IMR-90 (cell line): Measurements from ENCODE around the gene ASAP2. TPM values are rescaled to one million over a fixed set of nuclear protein-coding genes. Genes with fewer than 3 reads are reported as not detected.

Source experiments
- ATAC-seq: fragments of 200-7000 bp; cut with Tn5 transposase; 2 replicates; pipeline ENCODE4 v1.9.1; 2020; ENCODE audit warnings: low read depth, mild to moderate bottlenecking, moderate library complexity
- Bru-seq: library from RNA; stranded (reverse); fragments of 400-500 nt; gene quantifications from one replicate; lab custom pipeline; 2021; lab: Mats Ljungman, UMichigan
- BruChase-seq, 2 experiments: library from RNA; stranded (reverse); fragments of 400-500 nt; gene quantifications; one replicate each; lab custom pipeline; 2021; lab: Mats Ljungman, UMichigan
- BruUV-seq: library from RNA; stranded (reverse); fragments of 400-500 nt; replicated peaks from 2 replicates; lab custom pipeline; 2021; lab: Mats Ljungman, UMichigan
- CTCF ChIA-PET: fragments of 300-600 bp; formaldehyde crosslinking; extraction: SDS; loops from one replicate; lab custom pipeline; 2021; ENCODE audit warnings: antibody characterized with exemption; lab: Yijun Ruan, JAX
- POLR2A ChIA-PET: fragments of 300-600 bp; sonication (Branson Sonifier 250); formaldehyde crosslinking; loops from one replicate; lab custom pipeline; 2022; ENCODE audit warnings: antibody characterized with exemption; ENCODE audit not compliant: unreplicated experiment; lab: Charles Lee
- DNase-seq: peaks from one replicate; pipeline ENCODE4 v3.0.0; 2013
- H2AFZ ChIP-seq: replicated peaks from 2 replicates; pipeline ENCODE3; 2013; ENCODE audit warnings: low read length, mild to moderate bottlenecking; ENCODE audit not compliant: poor library complexity
- H2AK5ac ChIP-seq: 2 replicates; pipeline ENCODE4 v1.6.1; 2013; ENCODE audit warnings: low read depth, low read length, inconsistent platforms
- H2AK9ac ChIP-seq: replicated peaks from 2 replicates; pipeline ENCODE3; 2013; ENCODE audit warnings: mild to moderate bottlenecking, low read depth, low read length, moderate library complexity; ENCODE audit not compliant: poor library complexity
- H2BK120ac ChIP-seq: 2 replicates; pipeline ENCODE4 v1.6.1; 2013; ENCODE audit warnings: low read depth, low read length, inconsistent platforms
- H2BK15ac ChIP-seq: 3 replicates; pipeline ENCODE4 v1.6.1; 2013; ENCODE audit warnings: low read depth, low read length, inconsistent platforms
- H2BK20ac ChIP-seq: 2 replicates; pipeline ENCODE4 v1.6.1; 2013; ENCODE audit warnings: low read depth, mild to moderate bottlenecking, inconsistent platforms, low read length, moderate library complexity
- H2BK5ac ChIP-seq: 2 replicates; pipeline ENCODE4 v1.6.1; 2013; ENCODE audit warnings: mild to moderate bottlenecking, low read depth, low read length, inconsistent platforms; ENCODE audit not compliant: poor library complexity, severe bottlenecking
- H3K14ac ChIP-seq: replicated peaks from 2 replicates; pipeline ENCODE4 v1.6.1; 2013; ENCODE audit warnings: low read depth, low read length, inconsistent platforms
- H3K18ac ChIP-seq: 2 replicates; pipeline ENCODE4 v1.6.1; 2013; ENCODE audit warnings: low read depth, low read length, control low read depth
- H3K23ac ChIP-seq: 2 replicates; pipeline ENCODE4 v1.6.1; 2013; ENCODE audit warnings: low read depth, low read length, inconsistent platforms
- H3K27ac ChIP-seq: 2 replicates; pipeline ENCODE4 v1.5.1; 2013; ENCODE audit warnings: mild to moderate bottlenecking, control low read depth, low read length; ENCODE audit not compliant: insufficient read depth
- H3K27me3 ChIP-seq: 2 replicates; pipeline ENCODE4 v1.6.1; 2013; ENCODE audit warnings: low read length; ENCODE audit not compliant: control insufficient read depth, insufficient read depth
- H3K36me3 ChIP-seq: 2 replicates; pipeline ENCODE4 v1.6.1; 2013; ENCODE audit warnings: low read length, mixed read lengths; ENCODE audit not compliant: control insufficient read depth, insufficient read depth
- H3K4ac ChIP-seq: 2 replicates; pipeline ENCODE4 v1.6.1; 2013; ENCODE audit warnings: low read depth, low read length, inconsistent platforms
- H3K4me1 ChIP-seq: 2 replicates; pipeline ENCODE4 v1.6.1; 2013; ENCODE audit warnings: low read length, mixed read lengths; ENCODE audit not compliant: control insufficient read depth, insufficient read depth
- H3K4me2 ChIP-seq: 2 replicates; pipeline ENCODE4 v1.6.1; 2013; ENCODE audit warnings: low read depth, mild to moderate bottlenecking, control low read depth, low read length, moderate library complexity
- H3K4me3 ChIP-seq: 2 replicates; pipeline ENCODE4 v1.5.1; 2013; ENCODE audit warnings: low read depth, mild to moderate bottlenecking, control low read depth, low read length, moderate library complexity; ENCODE audit not compliant: insufficient read depth
- H3K56ac ChIP-seq: 2 replicates; pipeline ENCODE4 v1.6.1; 2013; ENCODE audit warnings: low read length, inconsistent platforms; ENCODE audit not compliant: insufficient read depth; ENCODE audit errors: extremely low read depth
- H3K79me1 ChIP-seq, 2 experiments: 2 replicates each; pipeline ENCODE4 v1.6.1; 2013; ENCODE audit warnings: low read length in 2 of 2, inconsistent platforms in 1 of 2, low read depth in 1 of 2
- H3K9ac ChIP-seq: 2 replicates; pipeline ENCODE4 v1.6.1; 2013; ENCODE audit warnings: low read depth, low read length, control low read depth
- H3K9me1 ChIP-seq: 2 replicates; pipeline ENCODE4 v1.6.1; 2013; ENCODE audit warnings: low read length, inconsistent platforms; ENCODE audit not compliant: insufficient read depth
- H3K9me3 ChIP-seq: 2 replicates; pipeline ENCODE4 v1.6.1; 2013; ENCODE audit warnings: low read length; ENCODE audit not compliant: control insufficient read depth, insufficient read depth
- H4K20me1 ChIP-seq: 2 replicates; pipeline ENCODE4 v1.6.1; 2013; ENCODE audit warnings: low read length, inconsistent platforms; ENCODE audit not compliant: insufficient read depth
- H4K5ac ChIP-seq: 2 replicates; pipeline ENCODE4 v1.6.1; 2013; ENCODE audit warnings: mild to moderate bottlenecking, low read depth, low read length, control low read depth
- H4K8ac ChIP-seq, 2 experiments: 2 replicates each; pipeline ENCODE4 v1.6.1; 2013; ENCODE audit warnings: low read depth in 2 of 2, low read length in 2 of 2, control low read depth in 1 of 2, inconsistent platforms in 1 of 2
- H4K91ac ChIP-seq: 2 replicates; pipeline ENCODE4 v1.6.1; 2013; ENCODE audit warnings: low read depth, low read length, inconsistent platforms; ENCODE audit not compliant: insufficient read depth
- BHLHE40 ChIP-seq: fragments of 150-350 bp; IDR thresholded peaks from 2 replicates; pipeline ENCODE4 v1.6.1; 2016; ENCODE audit warnings: mild to moderate bottlenecking, low read depth, low read length
- CTCF ChIP-seq: conservative IDR thresholded peaks from 2 replicates; pipeline ENCODE4 v1.5.1; 2012; ENCODE audit warnings: mild to moderate bottlenecking, low read depth, low read length, improper control_type of control experiment
- ELK1 ChIP-seq: fragments of 150-350 bp; IDR thresholded peaks from 2 replicates; pipeline ENCODE4 v1.6.1; 2016; ENCODE audit warnings: low read depth, mild to moderate bottlenecking, low read length, moderate library complexity, borderline replicate concordance
- MAFK ChIP-seq: IDR thresholded peaks from 2 replicates; pipeline ENCODE4 v1.6.1; 2012; ENCODE audit warnings: low read depth, low read length, improper control_type of control experiment
- MAZ ChIP-seq: IDR thresholded peaks from 2 replicates; pipeline ENCODE4 v1.6.1; 2012; ENCODE audit warnings: low read depth, mild to moderate bottlenecking, low read length, improper control_type of control experiment, moderate library complexity, borderline replicate concordance
- POLR2A ChIP-seq: IDR thresholded peaks from 2 replicates; pipeline ENCODE4 v1.6.1; 2012; ENCODE audit warnings: mild to moderate bottlenecking, low read depth, low read length
- RAD21 ChIP-seq: IDR thresholded peaks from 2 replicates; pipeline ENCODE4 v1.6.1; 2012; ENCODE audit warnings: low read length, improper control_type of control experiment
- RCOR1 ChIP-seq: IDR thresholded peaks from 2 replicates; pipeline ENCODE4 v1.6.1; 2012; ENCODE audit warnings: mild to moderate bottlenecking, low read length, improper control_type of control experiment; ENCODE audit not compliant: insufficient replicate concordance
- SMC3 ChIP-seq: fragments of 150-350 bp; IDR thresholded peaks from 2 replicates; pipeline ENCODE4 v1.6.1; 2016; ENCODE audit warnings: low read depth, mild to moderate bottlenecking, antibody characterized with exemption, low read length, moderate library complexity
- WGBS, 2 experiments: methylation state at CpG; one replicate each; pipeline versions ENCODE4 v1.1.5 to v1.1.7; 2013; ENCODE audit warnings: missing lambda C conversion rate in 2 of 2; ENCODE audit not compliant: insufficient read length in 1 of 2; ENCODE audit errors: extremely low coverage in 2 of 2; 5-methylcytosine and 5-hydroxymethylcytosine counted together
- dilution Hi-C: fragments of 300-500 bp; cut with HindIII; formaldehyde crosslinking; loops from one replicate; pipeline ENCODE4 v1.14.3; 2018; ENCODE audit warnings: low sequenced_read_pairs; ENCODE audit not compliant: unreplicated experiment
- in situ Hi-C: fragments of 300-500 bp; cut with MboI; formaldehyde crosslinking; loops from 3 replicates; pipeline ENCODE4 v1.14.3; 2019; ENCODE audit warnings: low sequenced_read_pairs, inconsistent platforms, mixed read lengths
- intact Hi-C: fragments of 100-400 bp; cut with micrococcal nuclease; formaldehyde crosslinking; loops from 2 replicates; pipeline ENCODE4 v1.10.0; 2022
- long read RNA-seq: library from polyadenylated mRNA; unstranded; transcript quantifications from one replicate; pipeline ENCODE4 v2.0.0, GENCODE V29; 2021; ENCODE audit not compliant: unreplicated experiment
- polyA plus RNA-seq, 3 experiments: library from polyadenylated mRNA; depleted of rRNA; stranded (reverse); fragments of >200 nt; gene quantifications; 2 replicates each; pipeline ENCODE4 v1.2.3, GENCODE V29; 2012; ENCODE audit warnings: low replicate concordance in 1 of 3
- total RNA-seq: library from RNA; depleted of rRNA; stranded (reverse); fragments of >200 nt; gene quantifications from 2 replicates; pipeline ENCODE4 v1.2.3, GENCODE V29; 2012; rRNA removed

Gene ASAP2
- 19.7 and 26.9 TPM in 2 replicates for total RNA-seq
- polyA plus RNA-seq (2012; rRNA removed), result 25.0 and 28.1 TPM in 2 replicates
- 10.0 and 11.4 TPM in 2 replicates for polyA plus RNA-seq (2012; cell fraction: cytosol; rRNA removed)
- 23.8 and 56.1 TPM in 2 replicates for polyA plus RNA-seq (2012; cell fraction: nucleus; rRNA removed; ENCODE audit: low replicate concordance)
- percentile 88 among the genes with signal in this experiment for Bru-seq, nascent RNA
- percentile 84 among the genes with signal in this experiment for BruChase-seq, experiment 1, labeled RNA remaining after a 6-hour chase
- percentile 87 among the genes with signal in this experiment for BruChase-seq, experiment 2, labeled RNA remaining after a 2-hour chase
- long read RNA-seq, full-length matches to known transcripts, result 5 of 18 reads
- long read RNA-seq, partial matches to known transcripts, result 9 of 18 reads
- long read RNA-seq, other reads (novel, unspliced or antisense), result 4 of 18 reads

- POLR2A ChIA-PET, result no interaction called here
- peak; percentile 68 for DNase-seq
Observed at GRCh38 chr2:9205963-9206948, at the start of gene ASAP2. Gene ASAP2 (plus strand): TSS chr2:9206812. CDS start chr2:9207105, 293 bp downstream.

More at GRCh38 chr2:9205963-9206948, at the start of gene ASAP2:
- ATAC-seq, result peak; percentile 88
- Histone ChIP-seq H3K9me1 (no peaks in the 10 kb centered on the region), H3K18ac (peak within 1 kb of the TSS; percentile 45), H2BK20ac (peak within 1 kb of the TSS; percentile 69; the same call in 1 of the 2 replicates), H4K5ac (peak within 1 kb of the TSS; percentile 76), H4K20me1 (peaks cover 22% of the 10 kb centered on the region; the same call in 1 of the 2 replicates), H4K8ac (peak within 1 kb of the TSS; percentile 46 to 68), H4K91ac (peak within 1 kb of the TSS; percentile 66), H3K79me1 (peaks cover 0 to 21% of the 10 kb centered on the region in 2 experiments; a peak in 2 of 4 replicates), H3K4me1 (peaks cover 6% of the 10 kb centered on the region), H3K23ac (peak within 1 kb of the TSS; percentile 99), H2BK15ac (peak within 1 kb of the TSS; percentile 18; the same call in 1 of the 3 replicates), H3K9ac (peak within 1 kb of the TSS; percentile 91), H3K56ac (peak within 1 kb of the TSS; percentile 70), H3K4ac (peak within 1 kb of the TSS; percentile 87), H3K14ac (peak within 1 kb of the TSS; percentile 94), H3K9me3 (no peaks in the 10 kb centered on the region), H3K27me3 (no peaks in the 10 kb centered on the region), H3K4me3 (peak within 1 kb of the TSS; percentile 96), H2BK120ac (peak within 1 kb of the TSS; percentile 72), H3K27ac (peak within 1 kb of the TSS; percentile 80), H3K4me2 (peak within 1 kb of the TSS; percentile 95), H3K36me3 (no peaks in the 10 kb centered on the region), H2AK5ac (peak within 1 kb of the TSS; percentile 96), H2BK5ac (peak within 1 kb of the TSS; percentile 82), H2AFZ (peak within 1 kb of the TSS; percentile 95), H2AK9ac (peak within 1 kb of the TSS; percentile 97)
- WGBS, 2 experiments, result 1% methylated on average over 60 of the region's 128 CpGs; no CpG with 5 or more reads in 1 of the 2 experiments
- BruUV-seq, result no TSS peak
- TF ChIP-seq MAFK, result no peak
- TF ChIP-seq ELK1, result no peak
- TF ChIP-seq BHLHE40, result 0 out of 2 replicates have a peak, but pooled peaks have one; percentile 7
- no peak for TF ChIP-seq RCOR1
- TF ChIP-seq MAZ, result peak; percentile 73; the same call in 1 of the 2 replicates
- peak; percentile 77 for TF ChIP-seq CTCF
- peak; percentile 69 for TF ChIP-seq RAD21
- TF ChIP-seq POLR2A, result peak; percentile 73; the same call in 1 of the 2 replicates
- TF ChIP-seq SMC3, result peak; percentile 63
- in situ Hi-C loops, result loop anchor here (10.0 kb wide), 1 partner anchor 129 kb away; no protein-coding TSS in a partner anchor
- intact Hi-C loops, result loop anchor here (1.0 to 5.0 kb wide), 6 partner anchors 29 to 216 kb away; partner anchors contain the start of genes CPSF3 and ITGB1BP1
- dilution Hi-C loops, result no loop called here
- CTCF ChIA-PET, result interaction anchor here (0.6 to 1.3 kb wide), 4 partner anchors 29 to 165 kb away, joined by 3 to 5 read pairs (median 3); no protein-coding TSS in a partner anchor
